Neural progenitor cell (in vitro differentiated cells): ENCODE results near the gene EIF1.

Experiments
- EZH2 ChIP-seq: fragments of 200-600 bp; sonication (generic); IDR thresholded peaks from 2 replicates; pipeline ENCODE4 v1.6.1; 2017; ENCODE audit warnings: antibody characterized with exemption, mild to moderate bottlenecking, moderate library complexity
- EZH2phosphoT487 ChIP-seq: fragments of 200-600 bp; sonication (generic); IDR thresholded peaks from 2 replicates; pipeline ENCODE4 v1.6.1; 2017; ENCODE audit warnings: antibody characterized with exemption
- TF ChIP-seq, protein P1 (sequence below): fragments of 200-600 bp; sonication (generic); IDR thresholded peaks from 2 replicates; pipeline ENCODE4 v1.5.1; 2017; ENCODE audit warnings: antibody characterized with exemption, mild to moderate bottlenecking

DNA sequence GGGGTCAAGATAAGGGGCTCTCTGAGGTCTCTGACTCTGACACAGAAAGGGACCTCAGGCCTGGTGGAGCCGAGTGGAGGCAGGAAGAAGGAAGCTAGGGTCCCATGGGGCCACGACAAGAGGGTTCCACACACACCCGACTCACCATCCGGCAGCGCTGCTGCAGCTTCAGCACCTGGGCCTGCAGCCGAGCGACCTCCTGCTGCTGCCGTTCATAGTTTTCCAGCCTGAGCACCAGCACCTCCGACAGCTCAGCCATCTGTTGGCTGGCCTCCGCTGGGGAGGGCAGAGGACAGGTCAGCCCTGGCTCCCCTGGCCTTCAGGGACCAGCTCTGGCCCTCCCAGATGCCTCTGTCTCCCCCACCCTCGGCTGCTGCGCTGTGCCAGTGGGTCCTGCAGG, 39.4 kb downstream of the EIF1 start:
- TF ChIP-seq, protein P1, sequence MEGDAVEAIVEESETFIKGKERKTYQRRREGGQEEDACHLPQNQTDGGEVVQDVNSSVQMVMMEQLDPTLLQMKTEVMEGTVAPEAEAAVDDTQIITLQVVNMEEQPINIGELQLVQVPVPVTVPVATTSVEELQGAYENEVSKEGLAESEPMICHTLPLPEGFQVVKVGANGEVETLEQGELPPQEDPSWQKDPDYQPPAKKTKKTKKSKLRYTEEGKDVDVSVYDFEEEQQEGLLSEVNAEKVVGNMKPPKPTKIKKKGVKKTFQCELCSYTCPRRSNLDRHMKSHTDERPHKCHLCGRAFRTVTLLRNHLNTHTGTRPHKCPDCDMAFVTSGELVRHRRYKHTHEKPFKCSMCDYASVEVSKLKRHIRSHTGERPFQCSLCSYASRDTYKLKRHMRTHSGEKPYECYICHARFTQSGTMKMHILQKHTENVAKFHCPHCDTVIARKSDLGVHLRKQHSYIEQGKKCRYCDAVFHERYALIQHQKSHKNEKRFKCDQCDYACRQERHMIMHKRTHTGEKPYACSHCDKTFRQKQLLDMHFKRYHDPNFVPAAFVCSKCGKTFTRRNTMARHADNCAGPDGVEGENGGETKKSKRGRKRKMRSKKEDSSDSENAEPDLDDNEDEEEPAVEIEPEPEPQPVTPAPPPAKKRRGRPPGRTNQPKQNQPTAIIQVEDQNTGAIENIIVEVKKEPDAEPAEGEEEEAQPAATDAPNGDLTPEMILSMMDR: no peak
- TF ChIP-seq EZH2 (no peak), EZH2phosphoT487 (no peak)
